Peyer's patch (tissue), 4 donors: ENCODE measurements around the gene AFG3L2. TPM values are rescaled to one million over a fixed set of nuclear protein-coding genes. Genes with fewer than 3 reads are reported as not detected.

Source experiments
- DNase-seq, 3 donors: peaks; one replicate each; pipeline ENCODE4 v3.0.0-alpha.2; 2017 to 2019
- H3K27ac ChIP-seq, 4 donors: fragments of 200-600 bp; sonication (generic); one replicate each; pipeline ENCODE4 v1.5.1; 2016 to 2019
- H3K27me3 ChIP-seq, 2 donors: fragments of 200-600 bp; sonication (generic); one replicate each; pipeline ENCODE4 v1.5.1; 2019
- H3K36me3 ChIP-seq, 3 donors: fragments of 200-600 bp; sonication (generic); one replicate each; pipeline ENCODE4 v1.5.1; 2016 to 2019
- H3K4me1 ChIP-seq, 4 donors: fragments of 200-600 bp; sonication (generic); one replicate each; pipeline ENCODE4 v1.5.1; 2016 to 2019
- H3K4me3 ChIP-seq, 4 donors: fragments of 200-600 bp; sonication (generic); 1 replicate in 3 of 4; 2 replicates in 1 of 4; pipeline ENCODE4 v1.5.1; 2016 to 2019; ENCODE audit warnings: mild to moderate bottlenecking in 1 of 4
- H3K9me3 ChIP-seq, 4 donors: fragments of 200-600 bp; sonication (generic); one replicate each; pipeline ENCODE4 v1.5.1; 2016 to 2019; ENCODE audit warnings: mild to moderate bottlenecking in 1 of 4
- POLR2A ChIP-seq, 2 donors: fragments of 450-650 bp; IDR thresholded peaks; one replicate each; pipeline ENCODE4 v1.5.1; 2017; ENCODE audit warnings: antibody characterized with exemption in 2 of 2, mild to moderate bottlenecking in 2 of 2, moderate library complexity in 2 of 2
- total RNA-seq, 4 donors: library from RNA; depleted of rRNA; stranded (reverse); fragments of >200 nt; gene quantifications; one replicate each; pipeline ENCODE4 v1.1.0, GENCODE V29; 2016
- TF ChIP-seq, protein P1 (sequence below), 6 experiments: fragments of 450-650 bp in 4 of 6; fragments of 200-600 bp in 2 of 6; sonication (generic) in 1 of 6; IDR thresholded peaks; one replicate each; pipeline ENCODE4 v1.5.1; 2017 to 2019; ENCODE audit warnings: antibody characterized with exemption in 6 of 6, mild to moderate bottlenecking in 3 of 6, moderate library complexity in 1 of 6

The AFG3L2 gene
- total RNA-seq, 4 donors from 2014 or later: 47.9 to 111 (median 94.8) TPM

DNA sequence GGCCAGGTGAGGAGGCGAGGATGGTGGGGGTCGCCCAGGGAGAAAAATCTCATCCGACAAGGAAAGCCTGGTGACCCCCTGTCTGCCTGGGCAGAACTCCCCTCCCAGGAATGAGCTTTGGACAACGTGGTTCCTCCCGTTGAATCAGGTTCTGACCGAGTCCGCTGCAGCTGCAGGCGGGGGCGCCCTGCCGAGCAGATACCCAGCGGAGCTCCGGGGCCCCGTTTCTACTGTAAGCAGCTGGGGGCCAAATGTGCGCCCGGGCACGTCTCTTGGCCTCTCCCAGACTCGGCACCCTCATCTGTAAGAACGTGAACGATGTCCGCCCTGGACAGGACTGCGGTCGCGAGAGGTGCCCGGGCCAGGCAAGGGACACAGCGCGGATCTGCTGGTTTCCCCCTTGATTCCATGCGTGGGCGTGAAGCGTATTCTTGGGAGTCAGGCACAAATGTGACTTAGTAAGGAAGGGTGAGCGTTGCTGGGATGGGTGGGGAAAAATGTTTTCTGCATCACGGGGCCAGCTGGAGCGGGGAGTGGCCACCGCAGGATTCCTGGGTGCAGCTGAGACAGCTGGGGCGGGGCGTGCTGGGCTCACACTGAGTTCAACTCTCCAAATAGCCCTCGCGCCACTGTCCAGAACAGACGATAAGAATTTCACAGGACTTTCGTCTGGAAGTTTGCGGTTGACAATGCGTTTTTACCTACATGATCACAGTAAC lies 89.2 kb downstream of the AFG3L2 start:
- Histone ChIP-seq H3K4me1 (peaks cover 0 to 18% (median 0%) of the 10 kb centered on the region in 4 donors), H3K9me3 (no peaks in the 10 kb centered on the region), H3K4me3 (peak overlapping the region in 3 of 4 donors; percentile 12 to 49 (median 44)), H3K27me3 (peaks cover 0 to 11% of the 10 kb centered on the region in 2 donors), H3K36me3 (no peaks in the 10 kb centered on the region), H3K27ac (peak overlapping the region; percentile 13 to 71 (median 48))
- peak in 2 of 3 donors; percentile 71 to 73 for DNase-seq
- TF ChIP-seq POLR2A (IDR thresholded peaks at IDR 0.05): no peak
- TF ChIP-seq, protein P1, sequence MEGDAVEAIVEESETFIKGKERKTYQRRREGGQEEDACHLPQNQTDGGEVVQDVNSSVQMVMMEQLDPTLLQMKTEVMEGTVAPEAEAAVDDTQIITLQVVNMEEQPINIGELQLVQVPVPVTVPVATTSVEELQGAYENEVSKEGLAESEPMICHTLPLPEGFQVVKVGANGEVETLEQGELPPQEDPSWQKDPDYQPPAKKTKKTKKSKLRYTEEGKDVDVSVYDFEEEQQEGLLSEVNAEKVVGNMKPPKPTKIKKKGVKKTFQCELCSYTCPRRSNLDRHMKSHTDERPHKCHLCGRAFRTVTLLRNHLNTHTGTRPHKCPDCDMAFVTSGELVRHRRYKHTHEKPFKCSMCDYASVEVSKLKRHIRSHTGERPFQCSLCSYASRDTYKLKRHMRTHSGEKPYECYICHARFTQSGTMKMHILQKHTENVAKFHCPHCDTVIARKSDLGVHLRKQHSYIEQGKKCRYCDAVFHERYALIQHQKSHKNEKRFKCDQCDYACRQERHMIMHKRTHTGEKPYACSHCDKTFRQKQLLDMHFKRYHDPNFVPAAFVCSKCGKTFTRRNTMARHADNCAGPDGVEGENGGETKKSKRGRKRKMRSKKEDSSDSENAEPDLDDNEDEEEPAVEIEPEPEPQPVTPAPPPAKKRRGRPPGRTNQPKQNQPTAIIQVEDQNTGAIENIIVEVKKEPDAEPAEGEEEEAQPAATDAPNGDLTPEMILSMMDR (IDR thresholded peaks at IDR 0.05): no peak

DNA sequence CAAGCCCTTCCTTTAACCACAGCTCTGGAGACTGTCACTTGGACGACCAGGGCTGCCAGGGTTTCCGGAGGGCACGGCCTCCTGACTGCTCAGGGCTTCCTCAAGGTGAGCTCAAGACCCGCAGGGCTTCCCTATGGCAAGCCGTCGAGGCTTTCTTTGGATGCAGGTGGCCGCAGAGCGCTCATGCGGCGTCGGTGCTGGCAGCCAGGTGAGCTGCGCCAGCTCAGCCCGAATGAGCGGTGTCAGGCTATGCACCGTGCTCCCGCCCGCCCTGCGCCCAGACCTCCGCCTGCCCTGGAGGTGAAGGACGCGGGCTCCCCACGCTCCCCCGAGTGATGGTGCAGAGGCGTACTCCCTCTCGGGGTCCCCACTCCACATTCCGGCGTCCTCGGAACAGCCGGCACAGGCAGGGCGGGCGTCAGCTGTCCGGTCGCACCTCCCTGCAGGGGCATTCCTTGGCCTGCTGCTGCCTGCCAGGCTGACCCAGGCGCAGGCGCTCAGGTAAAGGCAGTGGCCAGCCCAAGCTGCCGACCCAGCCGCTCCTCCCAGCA lies 89.8 kb downstream of the AFG3L2 start:
- peak overlapping the region in 2 of 4 donors; percentile 44 to 49 for H3K4me3 ChIP-seq

DNA sequence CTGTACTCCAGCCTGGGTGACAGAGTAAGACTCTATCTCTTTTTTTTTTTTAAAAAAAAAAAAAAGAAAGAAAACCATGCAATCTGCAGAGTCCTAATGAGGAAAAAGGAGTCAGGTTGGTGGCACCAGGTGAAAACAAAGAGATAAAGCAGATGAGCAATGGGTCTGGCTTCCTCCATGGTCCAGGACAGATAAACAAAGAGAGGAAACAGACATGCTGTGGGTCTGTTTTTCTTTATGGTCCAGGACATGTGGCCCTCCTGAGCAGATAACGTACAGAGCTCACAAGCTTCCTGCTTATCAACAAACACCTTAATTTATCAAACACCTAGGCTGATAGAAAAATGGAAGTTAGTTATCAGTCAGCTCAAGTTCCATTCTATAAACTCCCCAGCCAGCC lies 93.4 kb downstream of the AFG3L2 start:
- no peak for DNase-seq
- Histone ChIP-seq H3K27me3 (peaks cover 0 to 11% of the 10 kb centered on the region in 2 donors), H3K4me1 (peaks cover 0 to 15% (median 0%) of the 10 kb centered on the region in 4 donors), H3K27ac (no peak overlapping the region), H3K36me3 (no peaks in the 10 kb centered on the region), H3K9me3 (no peaks in the 10 kb centered on the region), H3K4me3 (no peak overlapping the region)
- no peak for TF ChIP-seq POLR2A (IDR thresholded peaks at IDR 0.05)
- TF ChIP-seq, protein P1 (IDR thresholded peaks at IDR 0.05): no peak

More for the DNA sequence above, 89.8 kb downstream of the AFG3L2 start:
- H3K36me3 ChIP-seq: no peaks in the 10 kb centered on the region
- no peak for TF ChIP-seq POLR2A (IDR thresholded peaks at IDR 0.05)
- TF ChIP-seq, protein P1 (IDR thresholded peaks at IDR 0.05): no peak
- H3K9me3 ChIP-seq: no peaks in the 10 kb centered on the region
- peaks cover 0 to 18% (median 0%) of the 10 kb centered on the region in 4 donors for H3K4me1 ChIP-seq
- H3K27ac ChIP-seq: peak overlapping the region in 3 of 4 donors; percentile 40 to 71 (median 55)
- H3K27me3 ChIP-seq: peaks cover 0 to 11% of the 10 kb centered on the region in 2 donors
- no peak for DNase-seq

DNA sequence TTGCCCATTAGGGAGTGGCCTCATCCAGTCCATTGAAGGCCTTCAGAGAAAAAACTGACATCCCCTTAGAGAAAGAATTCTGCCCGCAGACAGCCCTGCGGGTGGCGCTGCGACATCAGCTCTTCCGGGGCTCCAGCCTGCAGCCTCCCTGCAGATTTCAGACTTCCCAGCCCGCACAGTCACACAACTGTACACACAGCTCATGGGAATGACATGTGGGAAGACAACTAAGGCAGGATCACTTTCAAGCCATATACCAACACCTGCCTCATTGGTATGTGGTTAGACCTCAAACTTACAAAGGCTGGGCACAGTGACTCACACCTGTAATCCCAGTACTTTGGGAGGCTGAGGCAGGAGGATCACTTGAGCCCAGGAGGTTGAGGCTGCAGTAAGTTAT lies 93.8 kb downstream of the AFG3L2 start:
- TF ChIP-seq, protein P1 (IDR thresholded peaks at IDR 0.05): no peak
- TF ChIP-seq POLR2A (IDR thresholded peaks at IDR 0.05): no peak
- Histone ChIP-seq H3K36me3 (no peaks in the 10 kb centered on the region), H3K4me3 (no peak overlapping the region), H3K4me1 (peaks cover 0 to 13% (median 0%) of the 10 kb centered on the region in 4 donors), H3K27me3 (peaks cover 0 to 11% of the 10 kb centered on the region in 2 donors), H3K9me3 (no peaks in the 10 kb centered on the region), H3K27ac (no peak overlapping the region)
- DNase-seq: no peak

DNA sequence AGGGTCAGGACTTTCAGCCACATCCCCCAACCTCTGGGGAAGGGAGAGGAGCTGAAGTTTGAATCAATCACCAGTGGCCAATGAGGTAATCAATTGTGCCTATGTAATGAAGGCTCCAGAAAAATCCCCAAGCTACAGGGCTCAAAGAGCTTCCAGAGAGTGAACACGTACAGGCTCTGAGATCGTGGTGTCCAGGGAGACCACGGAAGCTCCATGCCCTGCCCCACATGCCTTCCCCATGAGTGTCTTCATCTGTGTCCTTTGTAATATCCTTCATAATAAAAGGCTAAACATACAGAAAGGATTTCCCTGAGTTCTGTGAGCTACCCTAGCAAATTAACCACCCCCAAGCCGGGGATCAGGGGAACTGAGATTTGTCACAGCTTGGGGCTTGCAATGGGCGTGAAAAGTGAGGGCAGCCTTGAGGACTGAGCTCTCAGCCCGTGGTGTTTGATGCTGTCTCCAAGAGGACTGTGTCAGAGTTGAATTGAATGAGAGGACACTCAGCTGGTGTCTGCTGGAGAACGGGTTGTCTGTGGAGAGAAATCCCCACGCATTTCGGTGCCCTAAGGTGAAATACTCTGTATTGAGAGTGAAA lies 94.5 kb downstream of the AFG3L2 start:
- Histone ChIP-seq H3K36me3 (no peaks in the 10 kb centered on the region), H3K9me3 (no peaks in the 10 kb centered on the region), H3K27me3 (peaks cover 0 to 6% of the 10 kb centered on the region in 2 donors), H3K4me3 (no peak overlapping the region), H3K27ac (no peak overlapping the region), H3K4me1 (peaks cover 0 to 11% (median 0%) of the 10 kb centered on the region in 4 donors)
- DNase-seq: no peak
- TF ChIP-seq, protein P1 (IDR thresholded peaks at IDR 0.05): no peak
- no peak for TF ChIP-seq POLR2A (IDR thresholded peaks at IDR 0.05)
